Small intestine (tissue), 16 donors: ENCODE data around the gene MDFI. TPM values are rescaled to one million over a fixed set of nuclear protein-coding genes. Genes with fewer than 3 reads are reported as not detected.
A peak's percentile ranks its signal among the peaks of the same experiment; 100 is the strongest.

Experiments
- DNase-seq, 2 donors: peaks; one replicate each; pipeline versions ENCODE4 v3.0.0 to v3.0.0-alpha.2; 2013
- FAIRE-seq: peaks from 2 replicates; lab custom pipeline; 2012; peaks lifted over from hg19 to GRCh38; lab: Jason Lieb, UNC
- H3K27ac ChIP-seq, 3 donors: one replicate each; pipeline ENCODE4 v1.5.1; 2013; ENCODE audit warnings: low read length in 2 of 3, mild to moderate bottlenecking in 2 of 3, control low read depth in 1 of 3, inconsistent platforms in 1 of 3, low read depth in 1 of 3, moderate library complexity in 1 of 3
- H3K27me3 ChIP-seq, 3 donors: one replicate each; pipeline ENCODE4 v1.6.1; 2013; ENCODE audit warnings: low read length in 3 of 3, inconsistent platforms in 1 of 3; ENCODE audit not compliant: control insufficient read depth in 3 of 3, insufficient read depth in 3 of 3
- H3K36me3 ChIP-seq, 3 donors: one replicate each; pipeline ENCODE4 v1.6.1; 2013; ENCODE audit warnings: low read length in 3 of 3, inconsistent platforms in 1 of 3, low read depth in 1 of 3, mild to moderate bottlenecking in 1 of 3, moderate library complexity in 1 of 3; ENCODE audit not compliant: control insufficient read depth in 3 of 3, insufficient read depth in 2 of 3
- H3K4me1 ChIP-seq, 3 donors: one replicate each; pipeline ENCODE4 v1.6.1; 2013; ENCODE audit warnings: low read length in 2 of 3, inconsistent platforms in 1 of 3, low read depth in 1 of 3, mild to moderate bottlenecking in 1 of 3, moderate library complexity in 1 of 3; ENCODE audit not compliant: control insufficient read depth in 3 of 3, insufficient read depth in 2 of 3
- H3K4me3 ChIP-seq, 3 donors: one replicate each; pipeline ENCODE4 v1.5.1; 2013; ENCODE audit warnings: low read length in 3 of 3, control low read depth in 1 of 3, inconsistent platforms in 1 of 3, low read depth in 1 of 3, mild to moderate bottlenecking in 1 of 3, moderate library complexity in 1 of 3
- H3K9me3 ChIP-seq, 2 donors: one replicate each; pipeline ENCODE4 v1.6.1; 2013; ENCODE audit warnings: low read depth in 1 of 2, low read length in 1 of 2; ENCODE audit not compliant: control insufficient read depth in 2 of 2, insufficient read depth in 1 of 2
- WGBS, 3 donors: extraction: QIAGEN DNeasy Blood & Tissue Kit; methylation state at CpG; one replicate each; pipeline ENCODE4 v1.1.7; 2013; 5-methylcytosine and 5-hydroxymethylcytosine counted together
- long read RNA-seq, 10 donors: transcript quantifications; one replicate each; lab custom pipeline, GENCODE V29; 2026
- polyA plus RNA-seq, 4 donors: library from polyadenylated mRNA; stranded (reverse) in 3 of 4; unstranded in 1 of 4; fragments of 200-250 nt in 3 of 4; fragments of 120-200 nt in 1 of 4; gene quantifications; one replicate each; pipeline versions ENCODE4 v1.2.1 to v1.2.3, GENCODE V29; 2013
- donor health status: healthy with polysubstance abuse.
- donor health status: control.
- donor health status: control.
- donor health status: Bipolar disorder and iron deficiency.
- donor health status: healthy.

MDFI gene, protein sequence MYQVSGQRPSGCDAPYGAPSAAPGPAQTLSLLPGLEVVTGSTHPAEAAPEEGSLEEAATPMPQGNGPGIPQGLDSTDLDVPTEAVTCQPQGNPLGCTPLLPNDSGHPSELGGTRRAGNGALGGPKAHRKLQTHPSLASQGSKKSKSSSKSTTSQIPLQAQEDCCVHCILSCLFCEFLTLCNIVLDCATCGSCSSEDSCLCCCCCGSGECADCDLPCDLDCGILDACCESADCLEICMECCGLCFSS
- 10 to 100 TPM in 1 of 4 donors, 1 to 10 TPM in 1, under 1 TPM in 2; 0.81 to 22.9 (median 4.0) TPM for polyA plus RNA-seq
- long read RNA-seq, donor 1, partial matches to known transcripts: 7 of 15 reads
- long read RNA-seq, donor 1, other reads (novel, unspliced or antisense): 0 of 15 reads
- long read RNA-seq, donor 2, partial matches to known transcripts: 0 of 3 reads
- long read RNA-seq, donor 2, other reads (novel, unspliced or antisense): 0 of 3 reads
- long read RNA-seq, donor 3, transcript MDFI-201 (5 exons, 1,629 nt): major isoform, 8 of 11 reads
- long read RNA-seq, donor 3, partial matches to known transcripts: 0 of 11 reads
- long read RNA-seq, donor 3, other reads (novel, unspliced or antisense): 0 of 11 reads
- long read RNA-seq, donor 4, partial matches to known transcripts: 0 of 1 reads
- long read RNA-seq, donor 4, other reads (novel, unspliced or antisense): 0 of 1 reads
- long read RNA-seq, donor 5, partial matches to known transcripts: 0 of 4 reads
- long read RNA-seq, donor 5, other reads (novel, unspliced or antisense): 0 of 4 reads
- long read RNA-seq, donor 6, partial matches to known transcripts: 0 of 3 reads
- long read RNA-seq, donor 6, other reads (novel, unspliced or antisense): 0 of 3 reads
- long read RNA-seq, donor 7, transcript MDFI-201 (5 exons, 1,629 nt): major isoform, 5 of 6 reads
- long read RNA-seq, donor 7, partial matches to known transcripts: 0 of 6 reads
- long read RNA-seq, donor 7, other reads (novel, unspliced or antisense): 0 of 6 reads
- long read RNA-seq, donor 8, partial matches to known transcripts: 0 of 3 reads
- long read RNA-seq, donor 8, other reads (novel, unspliced or antisense): 0 of 3 reads
- long read RNA-seq, donor 9, partial matches to known transcripts: 0 of 1 reads
- long read RNA-seq, donor 9, other reads (novel, unspliced or antisense): 0 of 1 reads
- long read RNA-seq, donor 10, transcript MDFI-201 (5 exons, 1,629 nt): major isoform, 13 of 21 reads
- long read RNA-seq, donor 10, partial matches to known transcripts: 0 of 21 reads
- long read RNA-seq, donor 10, other reads (novel, unspliced or antisense): 5 of 21 reads

DNA sequence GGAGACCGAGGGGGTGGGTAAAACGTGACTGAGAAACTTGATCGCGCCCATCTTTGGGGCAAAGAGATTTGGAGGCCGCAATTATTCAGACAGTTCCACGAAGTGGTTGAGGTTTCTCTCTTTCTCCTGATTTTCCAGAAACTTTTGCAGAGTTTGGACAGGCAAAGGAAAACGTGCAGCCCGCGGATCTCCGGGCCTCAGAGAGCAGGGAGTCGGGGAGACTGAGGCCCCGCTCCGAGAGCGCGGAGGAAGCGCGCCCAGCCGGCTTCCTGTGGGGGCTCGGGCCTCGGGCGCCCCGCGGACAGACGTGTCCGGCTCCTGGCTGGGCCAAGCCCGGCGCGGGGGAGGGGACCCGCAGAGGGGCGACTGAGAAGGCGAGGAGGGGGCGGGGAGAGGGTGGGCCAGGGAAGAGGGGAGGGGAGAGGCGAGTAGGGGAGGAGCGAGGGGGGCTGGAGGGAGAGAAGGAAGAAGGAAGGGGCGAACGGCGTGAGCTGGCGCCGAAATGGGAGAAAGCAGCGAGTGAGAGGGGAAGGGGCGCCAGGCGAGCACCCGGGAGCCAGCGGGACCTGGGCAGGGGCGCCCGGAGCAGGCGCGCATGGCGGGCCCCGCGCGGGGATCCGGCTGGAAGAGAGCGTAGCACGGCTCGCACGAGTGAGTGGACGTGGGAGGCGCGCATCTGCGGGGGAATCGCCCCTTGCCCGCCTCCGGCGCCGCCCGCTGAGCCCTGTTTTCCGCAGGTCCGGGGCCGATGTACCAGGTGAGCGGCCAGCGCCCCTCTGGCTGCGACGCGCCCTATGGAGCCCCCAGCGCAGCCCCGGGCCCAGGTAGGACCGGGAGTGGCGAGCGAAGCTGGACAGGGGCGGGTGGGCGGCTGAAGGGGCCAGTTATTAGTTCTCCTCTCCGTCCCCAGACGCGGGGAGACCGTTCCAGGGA is at the start of gene MDFI:
TSS of gene MDFI (plus strand) at position 467 of the 933 bp plus-strand sequence. CDS start at position 749, 282 bp downstream.
- Histone ChIP-seq H3K27ac (peak within 1 kb of the TSS in 2 of 3 donors; percentile 12 to 65), H3K4me3 (peak within 1 kb of the TSS; percentile 10 to 51 (median 28)), H3K9me3 (no peaks in the 10 kb centered on the region), H3K4me1 (peaks cover 0 to 19% (median 0%) of the 10 kb centered on the region in 3 donors), H3K36me3 (peaks cover 0 to 11% (median 0%) of the 10 kb centered on the region in 3 donors), H3K27me3 (peaks cover 3 to 64% (median 6%) of the 10 kb centered on the region in 3 donors)
- DNase-seq (peak in 1 of 2 donors; percentile 41), FAIRE-seq (no peak)
- WGBS, 3 donors: 2 to 5% (median 4%) methylated on average over 54 to 86 of the region's 86 CpGs

- FAIRE-seq: no peak
- Histone ChIP-seq H3K36me3 (peaks cover under 1 to 99% (median 2%) of the 10 kb centered on the region in 3 donors), H3K4me1 (peaks cover 3 to 67% (median 3%) of the 10 kb centered on the region in 3 donors), H3K27ac (no peak overlapping the region), H3K27me3 (no peaks in the 10 kb centered on the region), H3K9me3 (no peaks in the 10 kb centered on the region), H3K4me3 (no peak overlapping the region)
- no peak for DNase-seq
- WGBS, 3 donors: 85 to 90% (median 89%) methylated on average over 4 of the region's 4 CpGs
These were observed 49.0 kb upstream of the MDFI start for GRCh38 chr6:41589223-41589622.

DNA sequence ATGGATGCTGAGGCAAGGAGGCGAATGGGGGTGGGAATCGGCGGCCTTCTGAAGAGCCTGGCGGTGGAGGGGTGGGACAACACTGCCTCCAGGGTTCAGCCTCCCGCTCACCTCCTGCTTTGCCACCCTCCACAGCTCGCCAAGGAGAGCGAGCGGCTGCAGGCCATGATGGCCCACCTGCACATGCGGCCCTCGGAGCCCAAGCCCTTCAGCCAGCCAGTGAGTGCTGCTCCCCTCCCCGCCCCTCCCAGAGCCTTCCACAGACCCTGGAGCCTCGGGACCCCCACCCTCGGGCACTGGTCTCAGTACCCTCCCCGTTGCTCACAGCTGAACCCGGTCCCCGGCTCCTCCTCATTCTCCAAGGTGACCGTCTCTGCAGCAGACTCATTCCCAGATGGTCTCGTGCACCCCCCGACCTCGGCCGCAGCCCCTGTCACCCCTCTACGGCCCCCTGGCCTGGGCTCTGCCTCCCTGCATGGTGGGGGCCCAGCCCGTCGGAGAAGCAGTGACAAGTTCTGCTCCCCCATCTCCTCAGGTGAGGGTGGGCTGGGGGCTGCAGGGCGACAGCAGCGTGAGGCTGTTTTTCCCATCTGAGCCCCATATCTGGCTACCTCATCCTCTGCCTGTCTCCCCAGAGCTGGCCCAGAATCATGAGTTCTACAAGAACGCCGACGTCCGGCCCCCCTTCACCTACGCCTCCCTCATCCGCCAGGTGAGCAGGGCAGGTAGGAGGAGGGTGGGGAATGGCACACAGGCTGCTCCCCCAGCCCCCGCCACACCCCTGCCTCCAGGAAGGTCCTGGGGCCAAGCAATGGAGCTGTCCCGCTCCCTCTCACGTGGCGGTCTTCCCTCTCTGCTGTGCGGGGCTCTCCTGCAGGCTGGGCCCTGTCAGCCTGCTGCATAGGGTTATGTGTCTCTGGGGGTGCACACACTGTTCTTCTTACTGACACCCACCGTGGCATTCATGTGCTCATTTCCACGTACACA is 48.3 kb upstream of the MDFI start:
- H3K27ac ChIP-seq: peak overlapping the region in 1 of 3 donors; percentile 78
- no peak for DNase-seq
- 90 to 92% (median 91%) methylated on average over 33 to 39 of the region's 39 CpGs for WGBS, 3 donors

GRCh38 chr6:41591122-41591521 is 47.1 kb upstream of the MDFI start:
- no peaks in the 10 kb centered on the region for H3K9me3 ChIP-seq
- FAIRE-seq: no peak
- no peaks in the 10 kb centered on the region for H3K27me3 ChIP-seq
- WGBS, 3 donors: 45 to 74% (median 45%) methylated on average over 6 of the region's 6 CpGs
- peaks cover 0 to 48% (median 0%) of the 10 kb centered on the region in 3 donors for H3K4me1 ChIP-seq
- H3K4me3 ChIP-seq: no peak overlapping the region
- peaks cover 2 to 100% (median 2%) of the 10 kb centered on the region in 3 donors for H3K36me3 ChIP-seq
- H3K27ac ChIP-seq: peak overlapping the region in 1 of 3 donors; percentile 78
- peak in 1 of 2 donors; percentile 87 for DNase-seq

More for the DNA sequence above, 48.3 kb upstream of the MDFI start:
- Histone ChIP-seq H3K4me1 (peaks cover 0 to 60% (median 0%) of the 10 kb centered on the region in 3 donors), H3K4me3 (no peak overlapping the region), H3K27me3 (no peaks in the 10 kb centered on the region), H3K9me3 (no peaks in the 10 kb centered on the region), H3K36me3 (peaks cover 2 to 100% (median 2%) of the 10 kb centered on the region in 3 donors)
- FAIRE-seq: no peak

DNA sequence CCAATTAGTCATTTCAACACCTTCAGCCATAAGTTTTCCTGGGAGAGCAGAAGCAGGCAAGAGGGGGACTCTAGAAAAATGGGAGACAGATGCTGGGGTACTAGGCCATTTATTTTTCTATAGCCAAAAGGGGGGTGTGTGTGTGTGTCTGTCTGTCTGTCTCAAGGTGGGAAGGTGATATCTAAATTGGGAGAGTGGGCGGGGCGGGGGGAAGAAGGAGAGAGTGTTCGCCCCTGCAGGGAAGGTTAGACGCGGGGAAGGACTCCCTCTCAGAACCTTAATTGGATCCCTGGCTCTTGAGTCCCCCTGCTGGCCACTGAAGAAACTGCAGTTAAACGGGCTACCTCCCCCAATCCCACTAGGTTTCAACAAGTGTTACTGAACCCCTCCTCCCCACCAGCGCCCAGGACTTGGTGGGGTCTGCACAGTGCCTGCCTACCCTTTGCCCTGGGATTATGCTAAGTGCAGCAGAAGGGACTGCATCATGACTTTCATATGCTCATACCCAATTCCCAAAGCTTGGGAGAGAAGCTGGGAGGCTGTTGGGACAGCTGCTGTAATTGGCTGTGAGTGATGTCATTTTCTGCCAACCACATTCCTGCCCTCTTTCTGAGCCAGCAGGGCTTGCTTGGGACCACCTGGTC is 46.3 kb upstream of the MDFI start:
- DNase-seq (peak; percentile 75 to 85), FAIRE-seq (no peak)
- no peak overlapping the region for H3K4me3 ChIP-seq
- H3K9me3 ChIP-seq: no peaks in the 10 kb centered on the region
- no peaks in the 10 kb centered on the region for H3K27me3 ChIP-seq
- no peak overlapping the region for H3K27ac ChIP-seq
- peaks cover 0 to 40% (median 0%) of the 10 kb centered on the region in 3 donors for H3K4me1 ChIP-seq
- WGBS, 3 donors: 0 to 4% (median 2%) methylated on average over 4 to 7 of the region's 7 CpGs
- H3K36me3 ChIP-seq: peaks cover 2 to 100% (median 2%) of the 10 kb centered on the region in 3 donors

- Histone ChIP-seq H3K4me3 (no peak overlapping the region), H3K9me3 (no peaks in the 10 kb centered on the region), H3K27me3 (no peaks in the 10 kb centered on the region), H3K36me3 (peaks cover 2 to 100% (median 6%) of the 10 kb centered on the region in 3 donors), H3K27ac (no peak overlapping the region), H3K4me1 (peaks cover 0 to 30% (median 0%) of the 10 kb centered on the region in 3 donors)
- FAIRE-seq: no peak
- WGBS, 3 donors: 89 to 96% (median 91%) methylated on average over 24 of the region's 24 CpGs
- no peak for DNase-seq
These were observed 44.9 kb upstream of the MDFI start for GRCh38 chr6:41593406-41593805.
